HepG2 (cell line): ENCODE data around the gene RNU5B-1. TPM values are rescaled to one million over a fixed set of nuclear protein-coding genes. Genes with fewer than 3 reads are reported as not detected.
A peak's percentile ranks its signal among the peaks of the same experiment; 100 is the strongest.

Experiments
- ATF7 ChIP-seq, 2 experiments: fragments of 450-650 bp in 1 of 2; sonication (generic) in 1 of 2; formaldehyde crosslinking in 1 of 2; IDR thresholded peaks; 2 replicates each; pipeline versions ENCODE4 v1.4.0 to v1.6.1; 2016 to 2020; ENCODE audit warnings: antibody characterized with exemption in 1 of 2, mild to moderate bottlenecking in 1 of 2, missing genetic modification reagents in 1 of 2
- CREM ChIP-seq, 2 experiments: sonication (generic) in 1 of 2; formaldehyde crosslinking in 1 of 2; IDR thresholded peaks; 2 replicates each; pipeline versions ENCODE4 v1.4.0 to v1.6.1; 2016 to 2020; ENCODE audit warnings: antibody characterized with exemption in 1 of 2, mild to moderate bottlenecking in 1 of 2, missing genetic modification reagents in 1 of 2
- DRAP1 ChIP-seq: IDR thresholded peaks from 2 replicates; pipeline ENCODE4 v1.6.1; 2016; ENCODE audit warnings: missing genetic modification reagents, missing compliant biosample characterization
- JUN ChIP-seq: sonication (generic); formaldehyde crosslinking; IDR thresholded peaks from 2 replicates; pipeline ENCODE4 v1.4.0; 2020; ENCODE audit warnings: mild to moderate bottlenecking, missing genetic modification reagents
- MAZ ChIP-seq, 2 experiments: sonication (generic) in 1 of 2; formaldehyde crosslinking in 1 of 2; IDR thresholded peaks; 2 replicates each; pipeline versions ENCODE4 v1.5.0 to v1.6.1; 2012 to 2020; ENCODE audit warnings: low read depth in 2 of 2, mild to moderate bottlenecking in 2 of 2, borderline replicate concordance in 1 of 2, improper control_type of control experiment in 1 of 2, low read length in 1 of 2, missing genetic modification reagents in 1 of 2, moderate library complexity in 1 of 2
- NCOA1 ChIP-seq: sonication (generic); formaldehyde crosslinking; IDR thresholded peaks from 2 replicates; pipeline ENCODE4 v1.9.0; 2021; ENCODE audit warnings: missing genetic modification reagents
- NFE2 ChIP-seq: sonication (generic); formaldehyde crosslinking; IDR thresholded peaks from 2 replicates; pipeline ENCODE4 v1.4.0; 2020; ENCODE audit warnings: missing genetic modification reagents
- PRPF4 ChIP-seq: fragments of 200-400 bp; formaldehyde crosslinking; IDR thresholded peaks from 2 replicates; pipeline ENCODE4 v1.6.1; 2016; ENCODE audit warnings: low read length, low read depth; ENCODE audit not compliant: poor library complexity, severe bottlenecking
- RFX3 ChIP-seq: IDR thresholded peaks from 2 replicates; pipeline ENCODE4 v1.6.1; 2016; ENCODE audit warnings: missing biosample characterization, missing genetic modification reagents
- SRSF9 ChIP-seq: fragments of 200-400 bp; formaldehyde crosslinking; IDR thresholded peaks from 2 replicates; pipeline ENCODE4 v1.6.1; 2018; ENCODE audit warnings: borderline replicate concordance, mild to moderate bottlenecking, low read depth, low read length; ENCODE audit not compliant: insufficient read depth, poor library complexity, severe bottlenecking
- TEF ChIP-seq: sonication (generic); formaldehyde crosslinking; IDR thresholded peaks from 2 replicates; pipeline ENCODE4 v1.5.0; 2020; ENCODE audit warnings: missing genetic modification reagents
- ZBTB34 ChIP-seq: sonication (generic); formaldehyde crosslinking; IDR thresholded peaks from 2 replicates; pipeline ENCODE4 v1.8.0; 2022; ENCODE audit warnings: mild to moderate bottlenecking, missing genetic modification reagents
- ZBTB7B ChIP-seq: sonication (generic); formaldehyde crosslinking; IDR thresholded peaks from 2 replicates; pipeline ENCODE4 v1.4.0; 2020; ENCODE audit warnings: missing genetic modification reagents
- ZMYM4 ChIP-seq: sonication (generic); formaldehyde crosslinking; IDR thresholded peaks from 2 replicates; pipeline ENCODE4 v1.8.1; 2023; ENCODE audit warnings: mild to moderate bottlenecking, missing genetic modification reagents
- ZNF232 ChIP-seq: sonication (generic); formaldehyde crosslinking; IDR thresholded peaks from 2 replicates; pipeline ENCODE4 v1.4.0; 2020; ENCODE audit warnings: missing genetic modification reagents, borderline replicate concordance
- ZNF503 ChIP-seq: sonication (generic); formaldehyde crosslinking; IDR thresholded peaks from 2 replicates; pipeline ENCODE4 v1.4.0; 2020; ENCODE audit warnings: missing genetic modification reagents
- ZNF570 ChIP-seq: sonication (generic); formaldehyde crosslinking; IDR thresholded peaks from 2 replicates; pipeline ENCODE4 v1.4.0; 2020; ENCODE audit warnings: mild to moderate bottlenecking, missing genetic modification reagents, borderline replicate concordance
- ZNF580 ChIP-seq: IDR thresholded peaks from 2 replicates; pipeline ENCODE4 v1.6.1; 2016; ENCODE audit warnings: low read depth, borderline replicate concordance
- ZNF816 ChIP-seq: sonication (generic); formaldehyde crosslinking; IDR thresholded peaks from 2 replicates; pipeline ENCODE4 v1.8.0; 2022; ENCODE audit warnings: missing genetic modification reagents, mild to moderate bottlenecking, borderline replicate concordance
- ZXDC ChIP-seq: sonication (generic); formaldehyde crosslinking; IDR thresholded peaks from 2 replicates; pipeline ENCODE4 v1.5.0; 2020; ENCODE audit warnings: mild to moderate bottlenecking, missing genetic modification reagents
- polyA plus RNA-seq, 8 experiments: library from polyadenylated mRNA; depleted of rRNA in 3 of 8; stranded (reverse) in 7 of 8; unstranded in 1 of 8; fragments of >200 nt; fragmentation: Illumina TruSeq in 4 of 8; extraction: Trizol in 4 of 8; gene quantifications; 2 replicates each; pipeline versions ENCODE4 v1.2.1 to v1.2.3, GENCODE V29; 2011 to 2016; ENCODE audit warnings: low read depth in 4 of 8, missing spikeins in 1 of 8, mixed read lengths in 1 of 8; ENCODE audit not compliant: insufficient read depth in 1 of 8
- total RNA-seq, 5 experiments: library from RNA; depleted of rRNA; stranded (reverse); fragments of >200 nt; fragmentation: Illumina TruSeq; extraction: Trizol; gene quantifications; 2 replicates each; pipeline ENCODE4 v1.2.3, GENCODE V29; 2016; ENCODE audit warnings: low read depth in 1 of 5

RNU5B-1 gene
- total and polyA plus RNA-seq, 2 of the 13 experiments (the other 11 are each of a cell fraction or from before 2014, with no cell fraction given): 1,646 TPM; not detected in 1

- TF ChIP-seq ZNF570 (CRISPR knock-in tag) (peak; percentile 65; the same call in 1 of the 2 replicates), NFE2 (no peak), NCOA1 (CRISPR knock-in tag) (no peak), ZNF232 (CRISPR knock-in tag) (0 out of 2 replicates have a peak, but pooled peaks have one; percentile 82), SRSF9 (no peak), MAZ (IDR thresholded peaks at IDR 0.05; ENCODE audit: borderline replicate concordance, low read depth, low read length) (no peak), MAZ (CRISPR knock-in tag; IDR thresholded peaks at IDR 0.05; ENCODE audit: low read depth) (no peak), ZBTB34 (CRISPR knock-in tag) (no peak), ZNF816 (CRISPR knock-in tag) (peak; percentile 92; the same call in 1 of the 2 replicates), ZNF580 (no peak; the same call in 1 of the 2 replicates), PRPF4 (no peak), ZBTB7B (peak; percentile 53), ZMYM4 (CRISPR knock-in tag) (peak; percentile 52; the same call in 1 of the 2 replicates), TEF (CRISPR knock-in tag) (no peak; the same call in 1 of the 2 replicates), CREM (IDR thresholded peaks at IDR 0.05) (peak; percentile 84), CREM (CRISPR knock-in tag; IDR thresholded peaks at IDR 0.05) (no peak), ATF7 (IDR thresholded peaks at IDR 0.05) (no peak), ATF7 (CRISPR knock-in tag; IDR thresholded peaks at IDR 0.05) (no peak), JUN (CRISPR knock-in tag) (0 out of 2 replicates have a peak, but pooled peaks have one; percentile 33), ZNF503 (CRISPR knock-in tag) (peak; percentile 87), DRAP1 (CRISPR knock-in tag) (peak; percentile 99), RFX3 (CRISPR knock-in tag) (no peak), ZXDC (CRISPR knock-in tag) (0 out of 2 replicates have a peak, but pooled peaks have one; percentile 72)
Measured at GRCh38 chr15:65304381-65305149, at the start of gene RNU5B-1 (continued).
